ENCODE measurements around the gene NELFB. TPM values are rescaled to one million over a fixed set of nuclear protein-coding genes. Genes with fewer than 3 reads are reported as not detected.

Gene NELFB
- total and polyA plus RNA-seq, 3 donors from 2014 or later, result 55.0 to 76.7 (median 60.9) TPM

DNA sequence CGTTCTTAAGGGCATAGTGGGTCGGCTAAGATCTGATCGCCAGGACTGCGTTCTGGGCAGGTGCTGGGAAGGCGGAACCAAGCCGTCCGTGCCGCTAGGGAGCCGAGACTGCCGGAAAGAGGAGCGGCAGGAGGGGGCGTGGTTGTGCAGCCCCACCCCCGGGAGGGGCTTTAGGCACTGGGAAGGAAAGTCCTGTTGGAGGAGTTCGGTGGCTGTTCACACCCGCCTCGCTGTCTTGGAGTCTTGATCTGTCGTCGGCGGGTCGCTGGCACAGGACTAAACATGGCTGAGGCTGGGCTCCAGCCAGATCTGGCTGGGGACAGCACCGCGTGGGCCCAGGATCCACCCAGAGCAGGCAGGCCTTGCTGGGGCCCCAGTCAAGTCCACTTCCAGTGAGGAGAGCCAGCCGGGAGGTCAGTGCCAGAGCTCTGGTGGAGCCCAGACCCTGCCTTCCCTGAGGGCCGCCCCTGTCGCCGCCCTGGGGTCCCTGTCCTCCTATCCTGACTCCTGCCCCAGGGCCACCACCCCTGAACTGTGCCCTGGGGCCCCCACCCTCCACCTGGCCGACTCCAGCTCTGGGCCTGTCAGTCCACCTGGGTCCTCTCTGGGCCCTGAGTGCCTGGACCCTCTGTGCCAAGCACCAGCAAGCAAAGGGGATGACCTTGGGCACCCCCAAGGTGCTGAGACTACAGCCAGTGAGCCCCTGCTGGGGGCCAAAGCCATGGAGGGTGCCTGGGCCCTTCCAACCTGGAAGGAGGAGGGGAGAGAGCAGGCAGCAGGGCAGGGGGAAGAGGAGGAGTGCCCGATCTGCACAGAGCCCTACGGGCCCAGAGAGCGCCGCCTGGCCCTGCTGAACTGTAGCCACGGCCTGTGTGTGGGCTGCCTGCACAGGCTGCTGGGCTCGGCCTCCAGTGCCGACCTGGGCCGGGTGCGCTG, 37.6 kb upstream of the NELFB start:
- Histone ChIP-seq H3K4me3 (peak overlapping the region; percentile 15 to 54), H3K27ac (peak overlapping the region in 1 of 2 donors; percentile 50), H3K4me1 (peaks cover 21% of the 10 kb centered on the region), H3K9me3 (no peaks in the 10 kb centered on the region), H3K36me3 (ENCODE audit: low read depth, missing control alignments) (no peaks in the 10 kb centered on the region), H3K27me3 (no peaks in the 10 kb centered on the region)
- TF ChIP-seq, protein P1, sequence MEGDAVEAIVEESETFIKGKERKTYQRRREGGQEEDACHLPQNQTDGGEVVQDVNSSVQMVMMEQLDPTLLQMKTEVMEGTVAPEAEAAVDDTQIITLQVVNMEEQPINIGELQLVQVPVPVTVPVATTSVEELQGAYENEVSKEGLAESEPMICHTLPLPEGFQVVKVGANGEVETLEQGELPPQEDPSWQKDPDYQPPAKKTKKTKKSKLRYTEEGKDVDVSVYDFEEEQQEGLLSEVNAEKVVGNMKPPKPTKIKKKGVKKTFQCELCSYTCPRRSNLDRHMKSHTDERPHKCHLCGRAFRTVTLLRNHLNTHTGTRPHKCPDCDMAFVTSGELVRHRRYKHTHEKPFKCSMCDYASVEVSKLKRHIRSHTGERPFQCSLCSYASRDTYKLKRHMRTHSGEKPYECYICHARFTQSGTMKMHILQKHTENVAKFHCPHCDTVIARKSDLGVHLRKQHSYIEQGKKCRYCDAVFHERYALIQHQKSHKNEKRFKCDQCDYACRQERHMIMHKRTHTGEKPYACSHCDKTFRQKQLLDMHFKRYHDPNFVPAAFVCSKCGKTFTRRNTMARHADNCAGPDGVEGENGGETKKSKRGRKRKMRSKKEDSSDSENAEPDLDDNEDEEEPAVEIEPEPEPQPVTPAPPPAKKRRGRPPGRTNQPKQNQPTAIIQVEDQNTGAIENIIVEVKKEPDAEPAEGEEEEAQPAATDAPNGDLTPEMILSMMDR (IDR thresholded peaks at IDR 0.05), result no peak
- TF ChIP-seq POLR2A (IDR thresholded peaks at IDR 0.05), result no peak
- WGBS, 2 donors, result 40 to 51% methylated on average over 14 to 36 of the region's 36 CpGs
- DNase-seq, result peak; percentile 91
- intact Hi-C loops (cut with DNase I; ENCODE audit: low total_unique reads), result no loop called here

DNA sequence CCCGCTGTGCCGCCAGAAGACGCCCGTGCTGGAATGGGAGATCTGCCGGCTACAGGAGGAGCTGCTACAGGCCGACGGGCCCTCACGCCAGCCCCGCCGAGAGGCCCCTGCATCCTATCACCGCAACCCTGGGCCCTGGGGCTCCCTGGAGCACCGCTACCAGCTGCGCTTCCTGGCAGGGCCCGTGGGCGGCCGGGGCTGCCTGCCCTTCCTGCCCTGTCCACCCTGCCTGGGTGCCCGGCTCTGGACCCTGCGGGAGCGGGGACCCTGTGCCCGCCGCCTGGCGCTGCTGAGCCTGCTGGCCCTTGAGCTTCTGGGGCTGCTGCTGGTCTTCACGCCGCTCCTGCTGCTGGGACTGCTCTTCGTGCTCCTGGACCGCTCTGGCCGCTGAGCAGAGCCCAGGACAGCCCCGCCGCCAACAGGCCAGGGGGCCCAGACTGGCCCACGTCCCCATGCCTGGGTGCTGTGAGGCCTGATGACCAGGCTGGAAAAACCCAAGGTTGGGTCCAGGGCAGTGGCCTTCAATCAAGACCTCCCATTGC, 36.8 kb upstream of the NELFB start:
- intact Hi-C loops (cut with DNase I; ENCODE audit: low total_unique reads), result no loop called here
- Histone ChIP-seq H3K4me1 (peaks cover 28% of the 10 kb centered on the region), H3K4me3 (peak overlapping the region in 1 of 2 donors; percentile 54), H3K36me3 (ENCODE audit: low read depth, missing control alignments) (no peaks in the 10 kb centered on the region), H3K9me3 (no peaks in the 10 kb centered on the region), H3K27me3 (no peaks in the 10 kb centered on the region), H3K27ac (no peak overlapping the region)
- TF ChIP-seq, protein P1 (IDR thresholded peaks at IDR 0.05), result no peak
- TF ChIP-seq POLR2A (IDR thresholded peaks at IDR 0.05), result no peak
- DNase-seq, result no peak
- WGBS, 2 donors, result 66 to 72% methylated on average over 13 to 30 of the region's 30 CpGs

DNA sequence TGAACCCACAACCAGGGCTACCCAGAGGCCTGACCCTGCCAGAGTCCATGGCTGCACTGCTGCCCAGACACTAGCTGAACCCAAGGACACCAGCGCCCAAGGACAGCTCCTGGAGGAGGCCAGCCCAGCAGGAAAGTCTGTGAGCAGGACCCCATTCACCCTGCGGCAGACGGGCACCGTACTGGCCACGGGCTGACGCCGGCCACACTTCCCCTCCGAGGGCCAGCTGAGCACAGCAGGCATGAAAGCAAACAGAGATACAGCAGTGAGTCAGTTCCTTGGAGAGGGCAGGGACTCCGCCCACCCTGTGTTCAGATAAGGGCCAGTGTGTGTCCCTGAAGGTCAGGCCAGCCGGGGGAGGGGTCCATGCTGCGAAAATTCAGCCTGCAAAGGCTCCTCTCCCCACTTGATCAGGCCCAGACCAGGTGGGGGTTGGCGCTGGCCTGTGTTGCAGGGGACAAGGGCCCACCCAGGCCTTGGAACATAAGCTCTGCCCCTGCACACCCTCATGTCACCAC, 36.3 kb upstream of the NELFB start:
- Histone ChIP-seq H3K9me3 (no peaks in the 10 kb centered on the region), H3K27me3 (no peaks in the 10 kb centered on the region), H3K4me1 (peaks cover 29% of the 10 kb centered on the region), H3K36me3 (ENCODE audit: low read depth, missing control alignments) (no peaks in the 10 kb centered on the region), H3K27ac (no peak overlapping the region), H3K4me3 (peak overlapping the region in 1 of 2 donors; percentile 54)
- DNase-seq, result peak; percentile 71
- TF ChIP-seq, protein P1 (IDR thresholded peaks at IDR 0.05), result no peak
- TF ChIP-seq POLR2A (IDR thresholded peaks at IDR 0.05), result no peak
- WGBS, 2 donors, result 50 to 76% methylated on average over 4 to 12 of the region's 12 CpGs
- intact Hi-C loops (cut with DNase I; ENCODE audit: low total_unique reads), result no loop called here

DNA sequence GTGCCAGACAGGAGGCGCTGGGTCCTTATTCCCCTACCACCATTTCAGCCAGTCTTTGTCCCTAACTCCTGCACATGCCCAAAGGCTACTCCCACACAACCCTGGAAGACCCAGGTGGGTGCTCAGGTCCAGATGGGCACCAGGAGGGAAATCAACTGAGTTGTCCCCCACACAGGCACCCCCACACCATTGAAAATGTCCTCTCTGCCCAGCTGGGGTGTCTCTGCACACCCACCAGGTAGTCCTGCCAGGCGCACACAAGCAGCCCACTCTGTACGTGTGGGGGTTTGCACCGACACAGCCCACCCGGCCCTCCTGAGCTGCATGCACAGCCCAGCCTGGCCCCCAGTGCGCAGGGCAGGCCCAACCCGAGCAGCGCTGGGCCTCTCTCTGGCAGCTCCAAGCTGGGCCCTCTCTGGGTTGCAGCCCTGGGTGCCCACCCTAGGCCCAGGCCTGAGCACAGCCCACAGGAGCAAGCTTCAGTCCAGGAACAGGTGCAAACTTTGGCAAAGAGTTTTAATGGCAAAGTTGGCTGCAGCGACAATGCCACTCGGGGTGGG, 35.3 kb upstream of the NELFB start:
- intact Hi-C loops (cut with DNase I; ENCODE audit: low total_unique reads), result loop anchor here (10.0 kb wide), 1 partner anchor 105 kb away; the partner anchor contains the start of gene DPP7
- WGBS, 2 donors, result 84 to 96% methylated on average over 4 to 10 of the region's 10 CpGs
- no peak for DNase-seq
- Histone ChIP-seq H3K9me3 (no peaks in the 10 kb centered on the region), H3K27ac (no peak overlapping the region), H3K36me3 (ENCODE audit: low read depth, missing control alignments) (no peaks in the 10 kb centered on the region), H3K4me3 (no peak overlapping the region), H3K4me1 (peaks cover 29% of the 10 kb centered on the region), H3K27me3 (no peaks in the 10 kb centered on the region)
- TF ChIP-seq POLR2A (IDR thresholded peaks at IDR 0.05), result no peak
- TF ChIP-seq, protein P1 (IDR thresholded peaks at IDR 0.05), result no peak

All from testis (tissue), 3 donors.